NCI-H345 treated with DMSO at 0.1 percent for 48 hours (cell line): ENCODE measurements around the gene ARHGAP31.
"Not testable (repeated sequence)": the region's sequence is repeated elsewhere in the genome, so short reads cannot be mapped to it uniquely, and the experiment has no call there.

Experiments used
- DNase-seq: peaks from one replicate; lab custom pipeline; 2025; ENCODE audit not compliant: unreplicated experiment; lab: John Stamatoyannopoulos, UW

The ARHGAP31 gene

GRCh38 chr3:119343719-119344118 lies 49.5 kb downstream of the ARHGAP31 start:
- no peak for DNase-seq

GRCh38 chr3:119346076-119346496 lies 51.9 kb downstream of the ARHGAP31 start:
- no peak for DNase-seq

DNA sequence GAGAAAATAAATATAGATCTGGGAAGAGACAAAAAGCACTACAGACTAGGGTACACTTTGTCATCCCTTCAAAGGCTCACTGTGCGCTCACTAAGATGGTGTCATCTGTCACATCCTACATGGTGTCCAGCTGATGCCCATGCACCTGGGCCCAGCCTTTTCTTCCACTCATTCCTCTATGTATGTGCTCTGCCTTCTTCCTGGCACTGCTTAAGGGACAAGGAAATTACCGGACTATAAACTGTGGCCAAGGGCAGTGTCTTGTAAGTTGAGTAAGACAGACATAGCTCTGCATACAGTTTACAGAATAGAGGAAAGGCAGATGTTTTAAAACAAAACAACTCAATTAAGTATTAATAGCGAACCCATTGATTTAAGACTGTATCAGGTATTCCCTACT lies 52.9 kb downstream of the ARHGAP31 start:
- no peak for DNase-seq

DNA sequence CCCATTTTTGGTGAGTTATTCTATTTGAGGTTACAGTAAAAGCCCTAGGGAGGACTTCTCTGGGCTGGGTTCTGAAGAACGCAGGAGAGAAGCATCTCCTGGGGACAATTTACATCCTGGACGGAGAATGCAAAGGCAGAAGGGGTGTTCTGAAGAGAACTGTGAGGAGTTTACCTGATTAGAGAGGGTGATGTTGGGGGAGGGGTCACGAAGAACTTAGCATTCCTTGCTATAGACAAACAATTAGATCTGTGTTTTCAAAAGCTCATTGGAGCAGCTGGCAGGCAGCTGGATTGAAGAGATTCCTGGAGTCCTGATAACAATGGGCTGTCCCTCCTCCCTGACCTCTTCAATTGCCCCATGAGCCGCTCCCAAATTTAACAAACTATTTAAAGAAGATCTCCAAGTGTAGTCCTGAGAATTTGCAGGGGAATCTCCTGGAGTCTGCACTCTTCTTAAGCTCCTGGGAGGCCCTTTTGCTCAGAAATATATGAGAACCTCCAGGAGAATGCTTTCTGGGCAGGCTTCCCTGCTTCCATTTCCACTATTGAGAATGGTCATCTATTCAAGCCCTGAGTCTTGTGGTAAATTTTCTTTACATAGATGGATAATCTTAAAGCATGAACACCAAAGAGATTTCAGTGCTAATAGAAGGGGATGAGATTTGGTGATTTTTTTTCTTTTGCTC lies 55.3 kb downstream of the ARHGAP31 start:
- DNase-seq = no peak

- no peak for DNase-seq
Measured at GRCh38 chr3:119350114-119350513, 55.9 kb downstream of the ARHGAP31 start.

DNA sequence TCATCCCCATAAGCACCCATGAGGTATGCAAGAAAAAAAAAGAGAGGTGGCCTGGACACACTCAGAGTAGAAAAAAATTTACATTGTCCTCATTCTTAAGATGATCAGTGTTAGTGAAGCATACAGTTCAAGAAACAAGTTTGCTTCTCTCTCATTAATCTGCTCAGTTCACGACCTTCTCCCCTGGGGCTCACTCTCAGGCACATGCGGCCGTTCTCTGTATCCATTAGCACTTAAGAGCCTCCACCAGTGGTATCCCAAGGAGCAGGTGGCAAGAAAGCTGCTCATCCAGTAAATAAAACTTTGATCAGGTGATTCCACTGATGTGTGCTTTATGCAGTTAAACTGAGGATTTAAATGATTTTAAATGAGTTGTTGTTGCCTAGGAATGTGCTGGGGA lies 57.4 kb downstream of the ARHGAP31 start:
- no peak for DNase-seq

GRCh38 chr3:119352034-119352609 lies 57.9 kb downstream of the ARHGAP31 start:
- DNase-seq = no peak

GRCh38 chr3:119352863-119353527 lies 58.8 kb downstream of the ARHGAP31 start:
- DNase-seq = no peak

GRCh38 chr3:119355608-119356007 lies 61.4 kb downstream of the ARHGAP31 start:
- not testable (repeated sequence) for DNase-seq

GRCh38 chr3:119356646-119357045 lies 62.5 kb downstream of the ARHGAP31 start:
- no peak for DNase-seq

- DNase-seq = no peak
Measured at GRCh38 chr3:119357190-119357589, 63.0 kb downstream of the ARHGAP31 start.

DNA sequence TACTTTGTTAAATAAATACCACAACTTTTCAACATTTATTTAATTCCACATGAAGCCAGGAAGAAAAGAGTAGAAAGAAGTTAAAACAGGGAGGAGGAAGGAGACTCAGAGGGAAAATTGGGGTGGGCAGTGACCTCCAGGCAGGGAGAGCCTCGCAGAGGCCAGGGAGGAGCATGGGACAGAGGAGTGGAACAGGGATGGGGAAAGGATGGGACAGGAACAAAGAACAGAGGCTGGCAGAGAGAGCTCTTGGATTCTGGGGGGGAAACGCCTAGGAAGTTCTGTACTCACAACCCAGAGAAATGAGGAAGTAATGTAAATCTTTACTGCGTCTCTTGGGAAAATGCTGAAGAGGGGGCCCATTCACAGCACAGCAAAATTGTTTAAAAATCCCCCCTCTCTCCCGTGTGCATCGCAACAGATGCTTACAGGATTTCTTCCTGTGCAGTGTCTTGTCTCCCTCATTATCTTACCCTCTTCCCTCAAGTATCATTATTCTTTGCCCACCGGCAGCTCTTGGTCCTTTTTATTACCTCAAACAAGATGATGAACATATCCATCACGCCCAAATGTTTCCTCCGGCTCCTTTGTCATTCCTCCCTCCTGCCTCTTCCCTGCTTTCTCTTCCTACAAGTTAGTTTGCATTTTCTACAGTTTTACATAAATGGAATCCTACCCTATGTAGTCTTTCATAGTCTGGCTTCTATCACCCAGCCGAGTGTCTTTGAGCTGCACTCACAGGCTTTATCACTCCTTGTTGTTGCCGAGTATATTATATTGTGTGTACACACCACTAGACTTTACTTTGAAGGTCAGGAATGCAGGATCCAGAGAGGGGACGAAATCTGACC lies 65.5 kb downstream of the ARHGAP31 start:
- no peak for DNase-seq

GRCh38 chr3:119360736-119361462 lies 66.7 kb downstream of the ARHGAP31 start:
- DNase-seq = no peak

DNA sequence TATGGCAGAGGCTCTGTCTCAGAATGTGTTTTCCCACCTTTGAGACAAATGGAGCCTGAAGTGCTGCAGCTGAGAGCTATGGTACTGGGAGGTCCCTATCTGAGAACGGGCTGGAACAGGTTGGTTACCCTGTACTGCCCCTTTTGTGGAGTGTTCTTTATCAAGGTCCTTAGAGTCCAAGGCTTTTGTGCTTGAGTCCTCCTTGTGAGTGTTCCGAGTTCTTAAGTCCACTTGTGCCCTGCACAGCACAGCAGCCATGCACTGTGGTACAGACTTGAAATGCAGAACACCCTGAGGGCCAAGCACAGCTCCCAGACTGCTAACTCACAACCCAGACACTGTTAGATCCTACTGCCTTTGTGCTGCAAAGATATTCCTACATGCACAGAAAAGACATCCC lies 67.8 kb downstream of the ARHGAP31 start:
- DNase-seq = no peak

GRCh38 chr3:119362940-119363725 lies 69.0 kb downstream of the ARHGAP31 start:
- DNase-seq = no peak

GRCh38 chr3:119364401-119364800 lies 70.2 kb downstream of the ARHGAP31 start:
- no peak for DNase-seq

DNA sequence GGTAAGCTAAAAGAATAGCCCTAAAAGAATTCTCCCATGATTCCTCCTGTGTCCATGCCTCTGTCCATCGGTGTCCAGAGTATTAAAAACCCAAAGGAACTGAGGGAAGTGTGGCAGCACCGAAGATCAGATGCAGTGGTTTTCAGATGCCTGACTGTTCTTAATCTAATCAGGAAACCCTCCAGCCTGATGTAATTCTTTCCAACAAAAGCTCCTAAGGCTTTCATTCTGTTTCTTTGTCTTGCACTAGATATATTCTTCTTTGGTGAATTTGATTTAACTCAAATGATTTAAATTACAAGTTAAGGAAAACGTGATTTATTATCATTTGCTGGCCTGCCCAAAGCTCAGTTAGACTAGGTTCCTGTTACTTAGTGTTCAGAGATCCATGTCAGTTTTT lies 71.2 kb downstream of the ARHGAP31 start:
- no peak for DNase-seq

- DNase-seq = no peak
Measured at GRCh38 chr3:119367000-119367399, 72.8 kb downstream of the ARHGAP31 start.

DNA sequence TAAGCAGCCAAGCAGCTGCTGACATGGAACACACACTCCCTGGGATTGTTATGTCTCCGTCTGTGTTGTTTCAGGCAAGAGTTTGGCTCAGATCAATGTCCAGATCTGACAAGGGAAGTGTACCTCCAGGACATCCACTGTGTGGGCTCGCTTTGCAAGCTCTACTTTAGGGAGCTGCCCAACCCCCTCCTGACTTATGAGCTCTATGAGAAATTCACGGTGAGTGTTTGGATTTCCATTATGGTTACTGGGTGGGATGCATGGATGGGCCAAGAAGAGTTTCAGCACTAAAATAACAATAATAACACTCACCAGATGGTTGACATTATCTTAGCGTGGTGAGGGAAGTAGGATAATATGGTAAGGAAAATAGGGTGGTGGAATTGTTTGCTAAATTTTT lies 74.1 kb downstream of the ARHGAP31 start:
- DNase-seq = no peak

DNA sequence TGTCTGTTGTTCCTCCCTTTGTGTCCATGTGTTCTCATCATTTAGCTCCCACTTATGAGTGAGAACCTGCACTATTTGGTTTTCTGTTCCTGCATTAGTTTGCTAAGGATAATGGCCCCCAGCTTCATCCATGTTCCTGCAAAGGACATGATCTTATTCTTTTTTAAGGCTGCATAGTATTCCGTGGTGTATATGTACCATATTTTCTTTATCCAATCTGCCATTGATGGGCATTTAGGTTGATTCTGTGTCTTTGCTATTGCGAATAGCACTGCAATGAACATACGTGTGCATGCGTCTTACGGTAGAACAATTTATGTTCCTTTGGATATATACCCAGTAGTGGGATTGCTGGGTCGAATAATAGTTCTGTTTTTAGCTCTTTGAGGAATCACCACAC lies 77.6 kb downstream of the ARHGAP31 start:
- not testable (repeated sequence) for DNase-seq
